Measurements from ENCODE around the gene HDGFL2.
A peak's percentile ranks its signal among the peaks of the same experiment; 100 is the strongest.
"Not testable (repeated sequence)": the region's sequence is repeated elsewhere in the genome, so short reads cannot be mapped to it uniquely, and the experiment has no call there.

The HDGFL2 gene

DNA sequence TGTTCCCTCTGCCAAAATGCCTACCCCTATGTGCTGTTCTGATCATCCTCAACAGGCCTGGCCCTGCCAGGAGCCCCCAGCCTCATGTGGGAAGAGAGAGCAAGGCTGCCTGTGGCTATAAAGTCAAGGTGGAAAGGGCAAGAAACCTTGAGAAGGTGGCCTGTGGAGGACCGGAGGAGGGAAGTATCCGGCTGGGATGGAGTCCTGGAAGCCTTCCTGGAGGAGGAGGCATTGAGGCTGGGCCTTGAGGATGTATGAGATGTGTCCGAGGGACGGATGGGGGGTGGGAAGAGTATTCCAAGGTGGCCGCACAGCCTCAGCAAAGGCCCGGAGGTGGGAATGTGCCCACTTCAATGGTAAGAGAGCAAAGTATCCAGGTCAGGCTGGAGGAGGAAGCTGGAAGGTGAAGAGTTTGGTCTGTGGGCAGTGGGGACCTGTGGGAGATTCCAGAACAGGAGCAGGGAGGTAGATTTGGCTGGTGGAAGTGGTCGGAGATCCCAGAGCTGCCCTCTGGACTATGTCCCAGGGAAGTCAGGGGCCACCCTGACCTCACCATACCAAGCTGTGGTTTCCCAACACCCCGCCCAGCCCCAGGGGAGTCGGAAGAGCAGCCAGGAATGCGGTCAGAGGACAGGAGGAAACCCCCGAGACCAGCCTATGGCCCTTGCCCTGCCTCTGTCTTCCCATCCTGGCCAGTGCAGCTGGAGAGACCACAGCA, 49.2 kb downstream of the HDGFL2 start:
- H3K9me3 Mint-ChIP-seq (ENCODE audit: low read depth), result no peaks in the 10 kb centered on the region
- no peaks in the 10 kb centered on the region for H3K4me1 Mint-ChIP-seq (ENCODE audit: low read depth)
- H3K27me3 Mint-ChIP-seq, result peaks cover 3% of the 10 kb centered on the region
- H3K36me3 Mint-ChIP-seq, result no peaks in the 10 kb centered on the region
- no peak overlapping the region for H3K27ac Mint-ChIP-seq
- no peak overlapping the region for H3K4me3 Mint-ChIP-seq

DNA sequence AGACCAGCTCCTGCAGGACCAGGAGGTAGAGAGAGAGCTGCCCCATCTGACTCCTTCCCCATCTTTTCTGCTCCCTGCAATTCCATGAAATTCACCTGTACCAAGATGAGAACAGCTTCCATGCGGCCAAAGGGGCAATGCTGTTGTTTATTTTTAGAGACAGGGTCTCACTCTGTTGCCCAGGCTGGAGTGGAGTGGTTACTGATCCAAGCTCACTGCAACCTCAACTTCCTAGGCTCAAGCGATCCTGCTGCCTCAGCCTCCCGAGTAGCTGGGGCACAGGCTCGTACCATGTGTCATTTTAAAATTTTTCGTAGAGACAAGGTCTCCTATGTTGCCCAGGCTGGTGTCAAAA, 49.8 kb downstream of the HDGFL2 start:
- Mint-ChIP-seq H3K4me3 (no peak overlapping the region), H3K27me3 (peaks cover 3% of the 10 kb centered on the region), H3K36me3 (no peaks in the 10 kb centered on the region), H3K4me1 (ENCODE audit: low read depth) (no peaks in the 10 kb centered on the region), H3K27ac (no peak overlapping the region), H3K9me3 (ENCODE audit: low read depth) (no peaks in the 10 kb centered on the region)

DNA sequence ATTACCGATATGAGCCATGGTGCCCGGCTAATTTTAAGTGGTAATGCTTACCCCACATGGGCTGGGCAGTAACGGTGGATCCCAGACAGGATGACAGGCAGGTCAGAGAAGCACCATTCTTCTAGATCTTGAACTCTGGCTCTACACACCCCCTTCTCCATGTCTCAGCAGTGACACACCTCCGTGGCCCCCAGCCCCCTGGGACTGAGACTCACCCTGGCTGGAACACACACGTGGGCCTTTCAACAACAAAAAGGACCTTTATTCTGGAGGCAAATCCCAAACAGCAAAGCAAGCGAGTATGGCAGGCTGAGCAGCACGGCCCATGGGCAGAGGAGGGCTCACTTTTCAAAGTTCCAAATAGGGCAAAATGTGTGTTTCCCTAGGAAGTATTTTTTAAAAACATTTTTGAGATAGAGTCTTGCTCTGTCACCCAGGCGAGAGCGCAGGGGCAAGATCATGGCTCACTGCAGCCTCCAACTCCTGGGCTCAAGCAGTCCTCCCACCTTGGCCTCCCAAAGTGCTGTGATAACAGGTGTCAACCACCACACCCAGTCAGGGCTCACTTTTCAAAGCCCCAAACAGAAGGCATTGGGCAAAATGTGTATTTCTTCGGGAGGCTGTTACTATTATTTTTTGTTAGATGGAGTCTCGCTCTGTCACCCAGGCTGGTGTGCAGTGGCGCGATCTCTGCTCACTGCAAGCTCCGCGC, 50.4 kb downstream of the HDGFL2 start:
- Mint-ChIP-seq H3K36me3 (no peaks in the 10 kb centered on the region), H3K27ac (no peak overlapping the region), H3K4me3 (no peak overlapping the region), H3K4me1 (ENCODE audit: low read depth) (no peaks in the 10 kb centered on the region), H3K9me3 (ENCODE audit: low read depth) (no peaks in the 10 kb centered on the region), H3K27me3 (peaks cover 3% of the 10 kb centered on the region)

DNA sequence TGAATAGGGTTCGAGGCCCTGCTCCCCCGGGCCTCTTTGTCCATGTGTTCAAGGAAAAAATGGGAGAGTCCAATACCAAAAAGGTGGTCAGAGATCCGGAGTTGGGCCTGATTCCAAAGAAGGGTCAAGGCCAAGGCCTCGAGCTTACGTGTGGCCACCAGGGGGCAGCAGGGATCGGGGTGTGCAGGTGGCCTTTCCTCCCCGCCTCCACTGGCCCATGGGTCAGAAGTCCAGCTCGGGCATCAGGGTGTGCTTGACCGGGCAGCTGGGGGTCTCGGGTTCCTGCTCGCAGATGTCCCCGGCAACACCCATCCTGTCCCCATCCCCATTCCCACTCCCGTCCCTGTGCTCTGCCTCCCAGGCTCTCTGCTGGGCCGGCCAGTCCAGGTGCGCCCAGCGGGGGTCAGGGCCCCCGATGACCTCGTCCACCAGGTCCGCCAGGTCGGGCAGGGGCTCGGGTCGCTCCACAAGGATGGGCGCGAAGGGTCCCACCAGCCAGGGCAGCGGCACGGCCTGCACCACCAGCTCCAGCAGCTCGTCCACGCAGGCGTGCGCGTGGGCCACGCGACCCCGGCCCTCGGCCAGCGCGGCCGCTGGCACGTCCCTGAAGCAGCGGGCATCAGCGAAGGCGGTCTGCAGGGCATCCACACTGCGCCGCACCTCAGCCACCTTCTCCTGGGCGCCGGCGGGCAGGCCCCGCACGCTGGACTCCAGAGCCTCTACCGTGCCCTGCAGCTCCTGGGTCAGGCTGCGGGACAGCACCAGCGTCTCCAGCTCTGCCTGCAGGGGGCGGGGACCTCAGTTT, 51.4 kb downstream of the HDGFL2 start:
- H3K4me3 Mint-ChIP-seq, result no peak overlapping the region
- peaks cover 3% of the 10 kb centered on the region for H3K27me3 Mint-ChIP-seq
- H3K27ac Mint-ChIP-seq, result no peak overlapping the region
- H3K9me3 Mint-ChIP-seq (ENCODE audit: low read depth), result no peaks in the 10 kb centered on the region
- H3K4me1 Mint-ChIP-seq (ENCODE audit: low read depth), result no peaks in the 10 kb centered on the region
- no peaks in the 10 kb centered on the region for H3K36me3 Mint-ChIP-seq

DNA sequence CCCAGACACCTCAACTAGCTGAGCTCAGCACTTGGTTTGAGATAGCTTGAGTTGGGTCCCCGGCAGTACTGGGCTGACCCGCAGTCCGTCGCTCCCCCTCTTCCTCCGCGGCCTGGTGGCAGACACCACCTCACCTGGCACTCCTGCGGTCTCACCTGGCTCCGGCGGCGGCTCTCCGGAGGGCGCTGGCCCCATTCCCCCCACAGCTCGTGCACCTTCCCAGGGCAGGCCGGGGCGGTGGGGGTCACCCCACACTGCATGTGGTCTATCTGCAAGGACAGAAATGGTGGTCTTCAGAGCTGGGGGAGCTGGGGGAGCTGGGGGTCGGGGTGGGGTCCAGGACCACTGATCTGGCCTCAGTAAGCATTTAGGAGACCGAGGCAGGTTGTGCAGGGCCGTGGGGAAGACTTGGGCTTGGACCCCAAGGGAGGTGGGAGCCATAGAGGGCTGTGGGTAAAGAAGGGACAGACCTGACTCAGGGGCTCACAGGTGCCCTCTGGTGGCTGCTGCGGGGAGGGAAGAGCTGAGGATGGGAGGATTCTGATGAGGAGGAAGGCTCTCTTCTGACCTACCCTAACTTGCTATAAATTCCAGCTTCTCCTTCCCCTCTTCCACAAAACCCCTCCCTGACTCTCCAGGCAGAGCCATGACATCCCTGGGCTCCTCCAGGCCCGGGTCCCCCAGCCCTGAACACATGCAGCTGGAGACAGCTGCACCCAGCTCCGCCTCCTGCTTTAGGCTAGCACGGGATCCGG, 52.9 kb downstream of the HDGFL2 start:
- no peaks in the 10 kb centered on the region for H3K4me1 Mint-ChIP-seq (ENCODE audit: low read depth)
- no peak overlapping the region for H3K27ac Mint-ChIP-seq
- H3K9me3 Mint-ChIP-seq (ENCODE audit: low read depth), result no peaks in the 10 kb centered on the region
- H3K36me3 Mint-ChIP-seq, result no peaks in the 10 kb centered on the region
- no peak overlapping the region for H3K4me3 Mint-ChIP-seq
- peaks cover 1% of the 10 kb centered on the region for H3K27me3 Mint-ChIP-seq

DNA sequence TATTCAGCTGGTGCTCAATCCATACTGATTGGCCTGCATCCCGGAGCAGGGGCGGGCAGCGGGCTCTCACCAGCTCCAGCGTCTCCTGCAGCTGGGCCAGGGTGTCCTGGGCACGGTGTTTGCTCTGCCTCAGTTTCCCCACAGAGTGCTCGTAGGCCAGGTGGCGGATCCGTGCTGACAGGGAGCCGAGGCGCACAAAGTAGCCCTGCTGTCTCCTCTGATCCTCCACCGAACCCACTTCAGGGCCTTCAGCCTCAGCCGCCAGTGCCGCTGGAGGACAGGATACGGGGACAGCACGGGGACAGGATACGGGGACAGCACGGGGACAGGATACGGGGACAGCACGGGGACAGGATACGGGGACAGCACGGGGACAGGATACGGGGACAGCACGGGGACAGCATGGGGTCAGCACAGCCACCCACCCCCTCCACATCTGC, 53.5 kb downstream of the HDGFL2 start:
- H3K36me3 Mint-ChIP-seq, result no peaks in the 10 kb centered on the region
- no peaks in the 10 kb centered on the region for H3K4me1 Mint-ChIP-seq (ENCODE audit: low read depth)
- no peak overlapping the region for H3K27ac Mint-ChIP-seq
- H3K9me3 Mint-ChIP-seq (ENCODE audit: low read depth), result no peaks in the 10 kb centered on the region
- peaks cover 1% of the 10 kb centered on the region for H3K27me3 Mint-ChIP-seq
- H3K4me3 Mint-ChIP-seq, result no peak overlapping the region

DNA sequence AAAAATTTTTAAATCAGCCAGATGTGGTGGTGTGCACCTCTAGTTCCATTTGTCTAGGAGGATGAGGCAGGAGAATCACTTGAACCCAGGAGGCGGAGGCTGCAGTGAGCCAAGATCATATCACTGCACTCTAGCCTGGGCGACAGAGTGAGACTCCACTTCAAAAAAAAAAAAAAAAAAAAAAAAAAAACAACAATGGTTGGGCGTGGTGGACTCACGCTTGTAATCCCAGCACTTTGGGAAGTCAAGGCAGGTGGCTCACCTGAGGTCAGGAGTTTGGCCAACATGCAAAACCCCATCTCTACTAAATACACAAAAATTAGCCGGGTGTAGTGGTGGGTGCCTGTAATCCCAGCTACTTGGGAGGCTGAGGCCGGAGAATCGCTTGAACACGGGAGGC, 55.3 kb downstream of the HDGFL2 start:
- H3K9me3 Mint-ChIP-seq (ENCODE audit: low read depth); H3K27me3 Mint-ChIP-seq; H3K36me3 Mint-ChIP-seq; H3K27ac Mint-ChIP-seq; H3K4me1 Mint-ChIP-seq (ENCODE audit: low read depth); H3K4me3 Mint-ChIP-seq: not testable (repeated sequence)

DNA sequence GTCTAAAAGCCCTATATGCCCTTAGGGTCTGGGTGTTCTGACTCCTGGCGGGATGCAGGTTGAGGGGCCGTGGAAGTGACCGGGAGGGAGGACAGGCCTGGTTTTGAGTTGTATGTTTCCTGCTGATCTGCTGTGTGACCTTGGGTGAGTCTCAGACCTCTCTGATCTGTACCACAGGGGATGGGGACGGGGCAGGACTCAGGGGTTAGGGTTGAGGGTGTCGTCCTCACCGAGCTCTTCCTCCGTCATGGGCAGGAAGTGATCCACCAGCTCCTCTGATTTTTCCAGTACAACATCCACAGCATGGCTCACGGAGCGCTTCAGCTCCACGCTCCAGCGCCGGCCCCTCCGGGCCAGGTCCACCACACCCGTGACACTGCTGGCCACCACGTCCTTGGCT, 56.7 kb downstream of the HDGFL2 start:
- Mint-ChIP-seq H3K27me3 (no peaks in the 10 kb centered on the region), H3K36me3 (no peaks in the 10 kb centered on the region), H3K27ac (no peak overlapping the region), H3K4me1 (ENCODE audit: low read depth) (no peaks in the 10 kb centered on the region), H3K9me3 (ENCODE audit: low read depth) (no peaks in the 10 kb centered on the region), H3K4me3 (no peak overlapping the region)

DNA sequence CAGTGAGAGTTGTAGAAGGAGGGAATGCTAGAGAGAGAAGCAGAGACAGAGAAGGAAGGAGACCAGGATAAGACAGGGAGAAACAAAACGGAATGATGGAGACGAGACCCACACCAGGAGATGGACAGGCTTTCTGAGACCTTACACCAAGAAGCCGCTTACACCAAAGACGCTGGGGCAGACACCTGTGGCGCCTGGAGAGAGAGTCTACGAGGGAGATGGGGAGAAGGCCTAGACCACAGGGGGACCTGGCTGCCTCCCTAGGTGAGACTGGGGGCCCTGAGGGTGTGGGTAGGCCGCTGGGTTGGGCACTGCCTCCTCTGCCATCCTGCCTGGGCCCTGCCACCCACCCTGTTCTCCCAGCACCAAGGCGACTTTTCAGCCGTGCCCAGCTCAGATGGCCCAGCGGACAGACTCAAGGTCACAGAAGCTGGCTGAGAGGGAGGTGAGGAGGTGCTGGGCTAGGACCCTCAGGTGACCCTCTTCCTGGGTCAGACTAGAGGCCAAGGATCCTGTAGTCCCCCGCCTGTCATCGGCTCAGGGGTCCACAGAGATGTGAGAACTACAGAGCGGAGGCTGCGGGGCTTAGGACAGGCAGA, 57.9 kb downstream of the HDGFL2 start:
- H3K4me1 Mint-ChIP-seq (ENCODE audit: low read depth), result no peaks in the 10 kb centered on the region
- no peaks in the 10 kb centered on the region for H3K9me3 Mint-ChIP-seq (ENCODE audit: low read depth)
- H3K36me3 Mint-ChIP-seq, result no peaks in the 10 kb centered on the region
- H3K27ac Mint-ChIP-seq, result no peak overlapping the region
- H3K27me3 Mint-ChIP-seq, result no peaks in the 10 kb centered on the region
- no peak overlapping the region for H3K4me3 Mint-ChIP-seq

DNA sequence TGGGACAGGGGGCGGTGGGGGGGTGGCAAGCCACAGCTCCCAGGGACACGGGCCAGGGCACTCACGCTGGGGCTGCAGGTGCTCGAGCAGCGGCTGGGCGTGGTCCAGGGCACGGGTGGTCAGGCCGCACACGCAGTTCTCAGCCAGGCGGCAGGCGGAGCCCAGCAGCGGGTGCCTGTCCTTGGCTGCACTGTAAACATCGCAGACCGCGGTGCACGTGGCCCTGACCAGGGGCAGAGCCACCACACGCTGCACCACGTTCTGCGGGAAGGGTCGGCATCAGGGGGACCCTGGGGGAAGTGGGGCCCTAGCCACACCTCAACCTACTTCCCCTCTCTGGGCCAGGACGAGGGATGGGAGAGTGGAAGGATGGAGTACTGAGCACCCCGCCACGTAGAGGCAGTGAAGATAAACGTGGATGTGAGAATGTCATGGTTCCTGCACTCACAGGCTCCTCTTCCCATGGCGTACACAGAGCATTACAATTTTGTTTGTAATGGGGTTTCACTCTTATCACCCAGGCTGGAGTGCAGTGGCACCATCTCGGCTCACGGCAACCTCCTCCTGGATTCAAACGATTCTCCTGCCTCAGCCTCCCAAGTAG, 59.6 kb downstream of the HDGFL2 start:
- Mint-ChIP-seq H3K27me3 (no peaks in the 10 kb centered on the region), H3K9me3 (ENCODE audit: low read depth) (no peaks in the 10 kb centered on the region), H3K36me3 (no peaks in the 10 kb centered on the region), H3K4me3 (no peak overlapping the region), H3K4me1 (ENCODE audit: low read depth) (peaks cover 4% of the 10 kb centered on the region), H3K27ac (no peak overlapping the region)

DNA sequence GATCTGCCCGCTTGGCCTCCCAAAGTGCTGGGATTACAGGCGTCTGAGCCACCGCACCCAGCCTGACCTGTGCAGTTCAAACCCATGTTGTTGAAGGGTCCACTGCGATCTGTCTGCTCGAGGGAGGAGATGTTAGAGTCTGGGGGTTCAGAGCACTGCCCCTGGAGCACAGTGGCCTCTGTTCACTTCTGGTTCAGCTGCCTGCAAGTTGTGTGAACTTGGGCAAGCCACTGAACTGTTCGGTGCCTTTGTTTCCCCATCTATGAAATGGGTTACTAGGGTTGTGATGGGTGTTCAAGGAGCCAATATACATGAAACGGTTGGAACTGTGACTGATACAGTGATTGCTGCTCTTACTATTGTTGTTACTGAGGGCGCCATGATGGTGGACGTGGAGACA, 61.2 kb downstream of the HDGFL2 start:
- Mint-ChIP-seq H3K4me3 (no peak overlapping the region), H3K4me1 (ENCODE audit: low read depth) (peaks cover 4% of the 10 kb centered on the region), H3K36me3 (no peaks in the 10 kb centered on the region), H3K27ac (no peak overlapping the region), H3K27me3 (no peaks in the 10 kb centered on the region), H3K9me3 (ENCODE audit: low read depth) (no peaks in the 10 kb centered on the region)

DNA sequence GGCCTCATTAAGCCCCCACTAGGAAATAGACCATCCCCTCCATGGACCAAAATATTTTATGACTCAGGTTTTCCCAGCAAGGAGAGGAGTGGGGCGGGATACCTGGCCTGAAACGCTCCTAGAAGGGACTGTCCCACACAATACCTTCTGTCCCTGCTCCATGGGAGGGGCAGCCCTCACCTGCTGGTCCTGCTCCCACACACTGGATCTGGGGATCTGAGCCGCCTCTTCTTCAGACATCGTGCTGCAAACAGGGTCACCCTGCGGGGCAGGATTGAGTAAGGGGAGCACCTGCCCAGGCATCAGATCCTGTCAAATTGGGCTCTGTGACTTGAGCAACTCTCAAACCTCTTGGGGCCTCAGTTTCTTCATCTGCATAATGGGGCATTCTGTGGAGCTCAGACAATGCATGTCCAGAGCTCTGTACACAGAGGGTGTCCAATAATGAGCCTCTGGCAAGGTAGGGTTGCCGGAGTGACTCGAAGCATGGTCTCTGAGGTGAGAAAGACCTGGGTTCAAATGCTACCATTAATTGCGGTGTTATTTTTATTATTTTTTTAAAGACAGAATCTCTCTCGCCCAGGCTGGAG, 61.8 kb downstream of the HDGFL2 start:
- no peaks in the 10 kb centered on the region for H3K27me3 Mint-ChIP-seq
- H3K36me3 Mint-ChIP-seq, result no peaks in the 10 kb centered on the region
- no peak overlapping the region for H3K4me3 Mint-ChIP-seq
- H3K4me1 Mint-ChIP-seq (ENCODE audit: low read depth), result peaks cover 4% of the 10 kb centered on the region
- no peaks in the 10 kb centered on the region for H3K9me3 Mint-ChIP-seq (ENCODE audit: low read depth)
- H3K27ac Mint-ChIP-seq, result no peak overlapping the region

DNA sequence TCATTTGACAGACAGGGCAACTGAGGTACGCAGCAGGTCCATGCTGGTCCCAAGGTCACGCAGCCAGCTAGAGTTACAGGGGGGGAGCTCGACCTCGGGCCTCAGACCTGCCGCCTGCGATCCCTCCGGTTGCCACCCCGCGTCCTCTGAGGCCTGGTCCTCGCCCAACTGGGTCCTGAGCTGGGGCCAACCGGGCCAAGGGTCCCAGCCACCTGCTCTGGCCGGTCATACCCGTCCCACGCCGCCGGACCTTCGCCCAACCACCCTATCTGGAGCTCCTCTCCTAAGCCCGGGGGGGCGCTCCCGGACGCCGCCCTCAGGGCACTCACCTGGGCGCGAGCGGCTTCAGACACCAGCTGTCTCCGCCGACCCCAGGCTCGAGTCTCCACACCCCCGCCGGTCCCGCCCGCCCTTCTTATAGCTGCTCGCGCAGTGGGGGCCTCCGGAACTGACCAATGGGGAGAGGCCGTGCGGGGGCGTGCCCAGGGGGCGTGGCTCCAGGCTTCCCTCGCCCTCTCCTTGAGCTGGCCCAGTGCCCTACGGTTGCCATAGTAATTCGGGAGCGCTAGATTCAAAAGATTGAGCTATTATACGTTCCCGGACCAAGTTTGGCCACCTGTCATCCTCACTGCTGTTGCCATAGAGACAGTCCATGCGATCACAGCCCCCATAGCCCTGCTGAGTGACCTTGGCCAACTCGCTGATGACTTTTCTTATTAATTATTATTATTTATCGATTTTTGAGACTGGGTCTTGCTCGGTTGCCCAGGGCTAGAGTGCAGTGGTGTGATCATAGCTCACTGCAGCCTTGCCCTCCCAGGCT, 63.0 kb downstream of the HDGFL2 start, which contains the start of gene PLIN5:
TSS of gene PLIN5 (minus strand) at position 389 of the 823 bp plus-strand sequence. CDS start 1,150 bp downstream, outside the sequence.
- peak within 1 kb of the TSS; percentile 62 for H3K4me3 Mint-ChIP-seq

More for the DNA sequence above, 63.0 kb downstream of the HDGFL2 start, which contains the start of gene PLIN5:
- H3K27me3 Mint-ChIP-seq, result no peaks in the 10 kb centered on the region
- no peak within 1 kb of the TSS for H3K27ac Mint-ChIP-seq
- H3K9me3 Mint-ChIP-seq (ENCODE audit: low read depth), result no peaks in the 10 kb centered on the region
- peaks cover 5% of the 10 kb centered on the region for H3K4me1 Mint-ChIP-seq (ENCODE audit: low read depth)
- no peaks in the 10 kb centered on the region for H3K36me3 Mint-ChIP-seq

Measured in activated naive CD8-positive, alpha-beta T cell (primary cell).